Glutamatergic neuron (in vitro differentiated cells): ENCODE measurements around the gene BABAM2. TPM values are rescaled to one million over a fixed set of nuclear protein-coding genes. Genes with fewer than 3 reads are reported as not detected.
"Not testable (repeated sequence)": the region's sequence is repeated elsewhere in the genome, so short reads cannot be mapped to it uniquely, and the experiment has no call there.

Source experiments
- DNase-seq: peaks from one replicate; pipeline ENCODE4 v3.0.0; 2022
- H3K27ac Mint-ChIP-seq: one replicate; pipeline ENCODE4 v1.8.0; 2020; ENCODE audit warnings: mild to moderate bottlenecking, mixed read lengths, inconsistent platforms; ENCODE audit not compliant: unreplicated experiment
- H3K27me3 Mint-ChIP-seq: one replicate; pipeline ENCODE4 v1.8.0; 2020; ENCODE audit warnings: mild to moderate bottlenecking, moderate library complexity, mixed read lengths, inconsistent platforms; ENCODE audit not compliant: unreplicated experiment
- H3K36me3 Mint-ChIP-seq: one replicate; pipeline ENCODE4 v1.8.0; 2020; ENCODE audit warnings: mild to moderate bottlenecking, mixed read lengths, inconsistent platforms; ENCODE audit not compliant: unreplicated experiment
- H3K4me1 Mint-ChIP-seq: one replicate; pipeline ENCODE4 v1.8.0; 2020; ENCODE audit warnings: mild to moderate bottlenecking, low read depth, mixed read lengths, inconsistent platforms; ENCODE audit not compliant: unreplicated experiment
- H3K4me3 Mint-ChIP-seq: one replicate; pipeline ENCODE4 v1.8.0; 2020; ENCODE audit warnings: mild to moderate bottlenecking, mixed read lengths, inconsistent platforms; ENCODE audit not compliant: unreplicated experiment
- H3K9me3 Mint-ChIP-seq: one replicate; pipeline ENCODE4 v1.8.0; 2020; ENCODE audit warnings: mild to moderate bottlenecking, moderate library complexity, mixed read lengths, inconsistent platforms; ENCODE audit not compliant: unreplicated experiment
- total RNA-seq: library from RNA; stranded (reverse); fragmentation: NEBNext Ultra II Directional; extraction: Animal tissue kit (Norgen Biotek cat#: 25700); gene quantifications from one replicate; pipeline ENCODE4 v1.2.1, GENCODE V29; 2021; ENCODE audit not compliant: unreplicated experiment
- TF ChIP-seq, protein P1 (sequence below): fragments of 200-600 bp; sonication (generic); IDR thresholded peaks from one replicate; pipeline ENCODE4 v1.5.0; 2021; ENCODE audit not compliant: partially characterized antibody, unreplicated experiment

Gene BABAM2
- total RNA-seq, 1 donor from 2014 or later = 29.9 TPM

DNA sequence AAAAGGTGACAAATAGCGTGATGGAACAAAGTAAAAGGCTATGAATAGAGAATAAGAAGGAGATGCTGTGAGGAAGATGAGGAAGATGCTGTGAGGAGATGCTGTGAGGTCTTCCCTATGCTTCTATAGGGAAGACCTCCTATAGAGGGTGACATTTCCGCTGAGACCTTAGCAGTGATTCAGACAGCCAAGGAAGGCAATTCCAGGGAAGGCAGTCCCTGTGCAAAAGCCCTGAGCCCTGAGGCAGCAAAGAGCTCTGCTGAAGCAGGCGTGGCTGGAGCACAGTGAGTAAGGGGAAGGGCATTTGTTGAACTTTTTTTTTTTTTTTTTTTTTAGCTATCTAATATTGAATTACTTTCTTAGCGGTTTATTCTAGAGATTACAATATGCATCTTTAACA, 359.5 kb downstream of the BABAM2 start:
- H3K4me1 Mint-ChIP-seq = peaks cover 25% of the 10 kb centered on the region
- no peak for DNase-seq
- H3K27me3 Mint-ChIP-seq = no peaks in the 10 kb centered on the region
- H3K9me3 Mint-ChIP-seq = peaks cover 2% of the 10 kb centered on the region
- TF ChIP-seq, protein P1, sequence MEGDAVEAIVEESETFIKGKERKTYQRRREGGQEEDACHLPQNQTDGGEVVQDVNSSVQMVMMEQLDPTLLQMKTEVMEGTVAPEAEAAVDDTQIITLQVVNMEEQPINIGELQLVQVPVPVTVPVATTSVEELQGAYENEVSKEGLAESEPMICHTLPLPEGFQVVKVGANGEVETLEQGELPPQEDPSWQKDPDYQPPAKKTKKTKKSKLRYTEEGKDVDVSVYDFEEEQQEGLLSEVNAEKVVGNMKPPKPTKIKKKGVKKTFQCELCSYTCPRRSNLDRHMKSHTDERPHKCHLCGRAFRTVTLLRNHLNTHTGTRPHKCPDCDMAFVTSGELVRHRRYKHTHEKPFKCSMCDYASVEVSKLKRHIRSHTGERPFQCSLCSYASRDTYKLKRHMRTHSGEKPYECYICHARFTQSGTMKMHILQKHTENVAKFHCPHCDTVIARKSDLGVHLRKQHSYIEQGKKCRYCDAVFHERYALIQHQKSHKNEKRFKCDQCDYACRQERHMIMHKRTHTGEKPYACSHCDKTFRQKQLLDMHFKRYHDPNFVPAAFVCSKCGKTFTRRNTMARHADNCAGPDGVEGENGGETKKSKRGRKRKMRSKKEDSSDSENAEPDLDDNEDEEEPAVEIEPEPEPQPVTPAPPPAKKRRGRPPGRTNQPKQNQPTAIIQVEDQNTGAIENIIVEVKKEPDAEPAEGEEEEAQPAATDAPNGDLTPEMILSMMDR = no peak
- H3K27ac Mint-ChIP-seq = no peak overlapping the region
- H3K36me3 Mint-ChIP-seq = no peaks in the 10 kb centered on the region
- no peak overlapping the region for H3K4me3 Mint-ChIP-seq

DNA sequence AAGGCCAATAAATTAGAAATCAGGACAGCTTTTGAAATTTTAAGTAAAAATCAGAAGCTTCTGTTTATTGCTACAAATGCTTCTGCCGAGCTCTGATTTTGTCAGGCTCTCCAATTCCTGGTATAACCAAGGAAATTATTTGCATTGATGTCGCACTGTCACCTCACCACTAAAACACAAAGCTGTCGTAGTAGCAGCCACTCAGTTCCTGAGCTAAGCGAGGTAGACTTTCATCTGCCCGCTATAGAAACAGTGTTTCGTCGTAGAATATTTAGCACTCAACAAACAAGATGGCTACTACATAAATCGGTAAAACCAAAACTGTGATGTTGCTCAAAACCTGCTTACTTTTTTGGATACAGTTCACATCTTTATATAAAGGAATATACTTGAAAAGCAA, 360.8 kb downstream of the BABAM2 start:
- Mint-ChIP-seq H3K4me3 (no peak overlapping the region), H3K27ac (no peak overlapping the region), H3K4me1 (peaks cover 23% of the 10 kb centered on the region), H3K9me3 (peaks cover 2% of the 10 kb centered on the region), H3K36me3 (no peaks in the 10 kb centered on the region), H3K27me3 (no peaks in the 10 kb centered on the region)
- TF ChIP-seq, protein P1 = no peak
- DNase-seq = no peak

DNA sequence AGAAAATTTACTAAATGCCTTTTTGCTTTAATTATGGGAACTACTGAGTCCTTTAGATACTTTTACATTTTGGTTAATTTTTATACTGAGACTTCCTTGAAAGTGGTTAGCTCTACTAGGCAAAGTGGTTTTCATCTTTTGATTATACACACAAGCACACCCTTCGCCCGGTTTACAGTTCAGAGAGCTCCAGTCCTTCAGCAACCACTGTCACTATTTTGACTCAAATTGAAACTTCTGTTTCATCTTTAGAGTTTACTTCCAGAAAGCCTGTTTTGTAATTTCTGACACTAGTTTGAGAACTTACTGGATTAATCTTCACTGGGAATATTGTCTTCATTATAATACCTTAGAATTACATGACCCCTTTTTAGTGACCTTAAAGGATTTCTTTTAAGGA, 361.8 kb downstream of the BABAM2 start:
- H3K4me3 Mint-ChIP-seq = no peak overlapping the region
- H3K36me3 Mint-ChIP-seq = no peaks in the 10 kb centered on the region
- H3K9me3 Mint-ChIP-seq = peaks cover 2% of the 10 kb centered on the region
- TF ChIP-seq, protein P1 = no peak
- peaks cover 13% of the 10 kb centered on the region for H3K4me1 Mint-ChIP-seq
- no peak overlapping the region for H3K27ac Mint-ChIP-seq
- peaks cover 1% of the 10 kb centered on the region for H3K27me3 Mint-ChIP-seq
- no peak for DNase-seq

DNA sequence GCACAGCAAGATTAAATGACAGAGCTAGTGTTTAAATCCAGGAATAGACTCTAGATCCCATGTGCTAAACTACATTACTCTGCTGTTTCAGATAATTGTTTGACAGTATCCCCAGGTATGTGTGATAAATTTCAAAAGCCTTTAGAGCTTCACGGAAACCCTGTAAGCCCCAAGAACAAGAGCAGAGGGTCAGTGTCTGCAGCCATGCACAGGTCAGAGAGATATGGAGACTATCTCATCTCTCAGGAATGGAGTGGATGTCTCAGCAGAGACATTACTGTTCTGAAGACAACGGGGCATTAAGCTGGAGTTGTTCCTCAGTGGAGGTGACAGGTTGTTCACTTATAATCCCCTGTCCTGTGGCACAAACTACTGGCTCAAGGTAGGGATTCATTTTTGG, 363.0 kb downstream of the BABAM2 start:
- H3K27ac Mint-ChIP-seq = no peak overlapping the region
- TF ChIP-seq, protein P1 = no peak
- H3K4me1 Mint-ChIP-seq = peaks cover 2% of the 10 kb centered on the region
- H3K36me3 Mint-ChIP-seq = no peaks in the 10 kb centered on the region
- DNase-seq = no peak
- no peak overlapping the region for H3K4me3 Mint-ChIP-seq
- H3K27me3 Mint-ChIP-seq = peaks cover 2% of the 10 kb centered on the region
- H3K9me3 Mint-ChIP-seq = no peaks in the 10 kb centered on the region

DNA sequence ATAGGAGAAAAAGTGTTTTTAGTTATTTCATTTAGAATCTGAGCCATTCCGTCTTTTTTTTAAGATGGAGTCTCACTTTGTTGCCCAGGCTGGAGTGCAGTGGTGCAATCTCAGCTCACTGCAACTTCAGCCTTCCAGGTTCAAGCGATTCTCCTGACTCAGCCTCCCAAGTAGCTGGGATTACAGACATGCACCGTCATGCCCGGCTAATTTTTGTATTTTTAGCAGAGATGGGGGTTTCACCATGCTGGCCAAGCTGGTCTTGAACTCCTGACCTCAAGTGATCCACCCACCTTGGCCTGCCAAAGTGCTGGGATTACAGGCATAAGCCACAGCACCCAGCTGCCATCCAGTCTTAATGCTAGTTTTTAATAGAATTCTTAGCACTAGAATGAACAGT, 364.7 kb downstream of the BABAM2 start:
- H3K4me1 Mint-ChIP-seq, DNase-seq, H3K27ac Mint-ChIP-seq, H3K36me3 Mint-ChIP-seq, H3K27me3 Mint-ChIP-seq, H3K9me3 Mint-ChIP-seq, H3K4me3 Mint-ChIP-seq: not testable (repeated sequence)

DNA sequence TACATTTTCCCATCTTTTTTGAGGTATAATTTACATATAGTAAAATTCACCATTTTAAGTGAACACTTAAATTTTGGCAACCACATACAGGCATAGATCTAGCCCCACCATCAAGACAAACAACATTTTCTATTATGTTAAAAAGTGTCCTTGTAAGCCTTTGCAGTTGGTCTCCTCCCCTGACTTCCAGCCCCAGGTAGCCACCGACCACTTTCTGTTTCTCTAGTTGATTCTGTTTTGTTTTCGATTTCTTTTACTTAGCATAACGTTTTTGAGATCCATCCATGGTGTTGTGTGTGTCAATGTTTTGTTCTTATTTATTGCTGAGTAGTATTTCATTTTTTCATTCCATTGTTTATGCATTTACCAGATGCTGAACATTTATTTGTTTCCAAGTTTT, 366.7 kb downstream of the BABAM2 start:
- Mint-ChIP-seq H3K27ac (no peak overlapping the region), H3K9me3 (no peaks in the 10 kb centered on the region), H3K36me3 (peaks cover 3% of the 10 kb centered on the region), H3K27me3 (peaks cover 3% of the 10 kb centered on the region), H3K4me3 (no peak overlapping the region), H3K4me1 (no peaks in the 10 kb centered on the region)
- TF ChIP-seq, protein P1 = no peak
- no peak for DNase-seq

DNA sequence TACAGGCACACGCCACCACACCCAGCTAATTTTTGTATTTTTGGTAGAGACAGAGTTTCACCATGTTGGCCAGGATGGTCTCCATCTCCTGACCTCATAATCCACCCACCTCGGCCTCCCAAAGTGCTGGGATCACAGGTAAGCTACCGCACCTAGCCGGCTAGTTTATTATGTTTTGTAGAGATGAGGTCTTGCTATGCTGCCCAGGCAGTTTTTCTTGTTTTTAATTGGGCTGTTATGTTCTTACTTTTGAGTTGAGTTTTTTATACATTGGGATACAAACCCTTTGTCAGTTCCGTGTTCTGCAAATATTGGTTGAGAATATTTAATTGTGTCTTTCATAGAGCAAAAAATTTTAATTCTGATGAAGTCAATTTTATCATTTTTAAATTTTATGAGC, 368.7 kb downstream of the BABAM2 start:
- not testable (repeated sequence) for H3K4me1 Mint-ChIP-seq, H3K4me3 Mint-ChIP-seq, H3K36me3 Mint-ChIP-seq, DNase-seq, H3K27me3 Mint-ChIP-seq, H3K9me3 Mint-ChIP-seq, H3K27ac Mint-ChIP-seq
